HL-60 (cell line): Measurements from ENCODE around the gene CABLES2.

ENCODE experiments used
- DNase-seq, 2 experiments: peaks; one replicate each; pipeline ENCODE4 v3.0.0-alpha.2; 2010 to 2020; ENCODE audit warnings: low read depth in 1 of 2, low spot score in 1 of 2
- H3K27ac ChIP-seq: fragments of 250-450 bp; sonication (Bioruptor Pico); replicated peaks from 2 replicates; pipeline ENCODE4 v1.5.1; 2020; ENCODE audit warnings: mild to moderate bottlenecking, moderate library complexity
- H3K27me3 ChIP-seq: fragments of 250-450 bp; sonication (Bioruptor Pico); 2 replicates; pipeline ENCODE4 v1.5.1; 2021; ENCODE audit warnings: mild to moderate bottlenecking, moderate library complexity; ENCODE audit not compliant: insufficient read depth, poor library complexity, severe bottlenecking
- H3K4me3 ChIP-seq: replicated peaks from 2 replicates; pipeline ENCODE4 v1.5.1; 2011; ENCODE audit warnings: mild to moderate bottlenecking, control low read depth, low read length; ENCODE audit not compliant: insufficient read depth
- CTCF ChIP-seq: IDR thresholded peaks from one replicate; pipeline ENCODE4 v1.5.1; 2011; ENCODE audit warnings: low read length, control low read depth, inconsistent platforms; ENCODE audit not compliant: insufficient read depth
- GABPA ChIP-seq: IDR thresholded peaks from 2 replicates; pipeline ENCODE4 v1.6.1; 2012; ENCODE audit warnings: low read depth
- POLR2AphosphoS5 ChIP-seq: IDR thresholded peaks from 2 replicates; pipeline ENCODE4 v1.6.1; 2012; ENCODE audit warnings: low read depth
- REST ChIP-seq: IDR thresholded peaks from 2 replicates; pipeline ENCODE4 v1.6.1; 2012; ENCODE audit warnings: low read depth; ENCODE audit not compliant: insufficient replicate concordance
- SPI1 ChIP-seq: IDR thresholded peaks from 2 replicates; pipeline ENCODE4 v1.6.1; 2012; ENCODE audit warnings: low read depth, mild to moderate bottlenecking, borderline replicate concordance

The CABLES2 gene

GRCh38 chr20:62436692-62437091 is 29.6 kb upstream of the CABLES2 start:
- H3K27ac ChIP-seq: no peak overlapping the region
- peaks cover 9% of the 10 kb centered on the region for H3K27me3 ChIP-seq
- H3K4me3 ChIP-seq: no peak overlapping the region
- no peak for TF ChIP-seq SPI1
- no peak for DNase-seq

- no peak overlapping the region for H3K4me3 ChIP-seq
- H3K27me3 ChIP-seq: peaks cover 9% of the 10 kb centered on the region
- H3K27ac ChIP-seq: no peak overlapping the region
- TF ChIP-seq GABPA: no peak
- no peak for TF ChIP-seq REST
- TF ChIP-seq SPI1: no peak
- TF ChIP-seq POLR2AphosphoS5: no peak
- no peak for DNase-seq
Observed at GRCh38 chr20:62433658-62434497, 26.8 kb upstream of the CABLES2 start.

- no peak overlapping the region for H3K4me3 ChIP-seq
- H3K27me3 ChIP-seq: peaks cover 9% of the 10 kb centered on the region
- DNase-seq: no peak
- TF ChIP-seq CTCF: no peak
- TF ChIP-seq POLR2AphosphoS5: no peak
- TF ChIP-seq REST: no peak
- no peak overlapping the region for H3K27ac ChIP-seq
Observed at GRCh38 chr20:62430866-62431447, 23.9 kb upstream of the CABLES2 start.

- Histone ChIP-seq H3K4me3 (no peak overlapping the region), H3K27ac (no peak overlapping the region), H3K27me3 (peaks cover 5% of the 10 kb centered on the region)
- TF ChIP-seq CTCF (no peak), SPI1 (no peak), GABPA (no peak), REST (no peak), POLR2AphosphoS5 (no peak)
- no peak for DNase-seq
Observed at GRCh38 chr20:62430311-62430853, 23.3 kb upstream of the CABLES2 start.
